ENCODE results near the gene ZNF394. TPM values are rescaled to one million over a fixed set of nuclear protein-coding genes. Genes with fewer than 3 reads are reported as not detected.

ZNF394 gene
- total RNA-seq, 2 experiments from 2014 or later, result 26.8 to 35.3 TPM

- intact Hi-C loops (cut with micrococcal nuclease; ENCODE audit: unreplicated experiment), result loop anchor here (1.0 kb wide), 1 partner anchor 28 kb away; the partner anchor contains the start of gene ZNF789
These were observed 542 bp upstream of the ZNF394 start for GRCh38 chr7:99500637-99501009.

GRCh38 chr7:99499371-99499720 lies 735 bp downstream of the ZNF394 start:
- ChIA-PET POLR2A (interaction anchor here (0.9 to 1.6 kb wide), 2 partner anchors 8 to 26 kb away, joined by 3 read pairs; no protein-coding TSS in a partner anchor), CTCF (ENCODE audit: unreplicated experiment) (no interaction called here)
- Histone ChIP-seq H3K4me1 (ENCODE audit: insufficient read depth, low read length, poor library complexity, severe bottlenecking) (peaks cover 14% of the 10 kb centered on the region), H3K79me2 (ENCODE audit: insufficient read depth, low read depth, low read length) (peaks cover 52% of the 10 kb centered on the region), H2AFZ (ENCODE audit: low read length) (peak overlapping the region; percentile 90; the same call in 1 of the 2 replicates), H3K4me3 (ENCODE audit: low read depth, low read length, poor library complexity, severe bottlenecking) (peak overlapping the region; percentile 90), H3K9me2 (ENCODE audit: insufficient read depth, low read length) (no peaks in the 10 kb centered on the region), H3K4me2 (ENCODE audit: low read length) (peak overlapping the region; percentile 100), H3K9me3 (ENCODE audit: low read length) (peaks cover 6% of the 10 kb centered on the region; the same call in 1 of the 2 replicates), H3K36me3 (ENCODE audit: insufficient read depth, low read length) (peaks cover 46% of the 10 kb centered on the region), H4K20me1 (ENCODE audit: insufficient read depth, low read length) (peaks cover 15% of the 10 kb centered on the region), H3K27ac (ENCODE audit: low read depth, low read length, poor library complexity, severe bottlenecking) (peak overlapping the region; percentile 79)
- intact Hi-C loops (cut with micrococcal nuclease; ENCODE audit: unreplicated experiment), result loop anchor here (5.0 kb wide), 1 partner anchor 122 kb away; no protein-coding TSS in a partner anchor
- no TSS peak for BruUV-seq (replicated peaks)
- TF ChIP-seq EZH2phosphoT487 (IDR thresholded peaks at IDR 0.05; ENCODE audit: borderline replicate concordance, low read depth, low read length) (no peak), CTCF (conservative IDR thresholded peaks at IDR 0.05; ENCODE audit: low read length) (no peak)
- peak; percentile 24 for DNase-seq (ENCODE audit: low spot score)

More at GRCh38 chr7:99500637-99501009, 542 bp upstream of the ZNF394 start:
- no TSS peak for BruUV-seq (replicated peaks)
- Histone ChIP-seq H2AFZ (ENCODE audit: low read length) (peak overlapping the region; percentile 90), H3K4me1 (ENCODE audit: insufficient read depth, low read length, poor library complexity, severe bottlenecking) (peaks cover 15% of the 10 kb centered on the region), H3K79me2 (ENCODE audit: insufficient read depth, low read depth, low read length) (peaks cover 53% of the 10 kb centered on the region), H3K9me2 (ENCODE audit: insufficient read depth, low read length) (no peaks in the 10 kb centered on the region), H3K36me3 (ENCODE audit: insufficient read depth, low read length) (peaks cover 33% of the 10 kb centered on the region), H3K27ac (ENCODE audit: low read depth, low read length, poor library complexity, severe bottlenecking) (peak overlapping the region; percentile 79), H3K4me2 (ENCODE audit: low read length) (peak overlapping the region; percentile 100), H4K20me1 (ENCODE audit: insufficient read depth, low read length) (peaks cover 15% of the 10 kb centered on the region), H3K9me3 (ENCODE audit: low read length) (peaks cover 6% of the 10 kb centered on the region; the same call in 1 of the 2 replicates), H3K4me3 (ENCODE audit: low read depth, low read length, poor library complexity, severe bottlenecking) (peak overlapping the region; percentile 90)
- POLR2A ChIA-PET, result interaction anchor here (0.6 to 1.6 kb wide), 7 partner anchors 8 to 259 kb away, joined by 3 to 7 read pairs (median 3); partner anchors contain the start of genes ATP5MF and ZNF655
- CTCF ChIA-PET (ENCODE audit: unreplicated experiment), result no interaction called here
- no peak for DNase-seq (ENCODE audit: low spot score)
- no peak for TF ChIP-seq CTCF (conservative IDR thresholded peaks at IDR 0.05; ENCODE audit: low read length)

GRCh38 chr7:99498546-99498944 lies 1.5 kb downstream of the ZNF394 start:
- ChIA-PET POLR2A (interaction anchor here (1.2 kb wide), 1 partner anchor 24 kb away, joined by 4 read pairs; no protein-coding TSS in a partner anchor), CTCF (ENCODE audit: unreplicated experiment) (no interaction called here)
- no peak for TF ChIP-seq EZH2phosphoT487 (IDR thresholded peaks at IDR 0.05; ENCODE audit: borderline replicate concordance, low read depth, low read length)
- TF ChIP-seq CTCF (conservative IDR thresholded peaks at IDR 0.05; ENCODE audit: low read length), result no peak
- H3K4me2 ChIP-seq (ENCODE audit: low read length), result peak overlapping the region; percentile 100
- intact Hi-C loops (cut with micrococcal nuclease; ENCODE audit: unreplicated experiment), result loop anchor here (5.0 kb wide), 1 partner anchor 121 kb away; no protein-coding TSS in a partner anchor
- H3K79me2 ChIP-seq (ENCODE audit: insufficient read depth, low read depth, low read length), result peaks cover 52% of the 10 kb centered on the region
- no peak for DNase-seq (ENCODE audit: low spot score)
- peak overlapping the region; percentile 90 for H3K4me3 ChIP-seq (ENCODE audit: low read depth, low read length, poor library complexity, severe bottlenecking)
- H3K9me2 ChIP-seq (ENCODE audit: insufficient read depth, low read length), result no peaks in the 10 kb centered on the region
- H2AFZ ChIP-seq (ENCODE audit: low read length), result no peak overlapping the region
- no peak overlapping the region for H3K27ac ChIP-seq (ENCODE audit: low read depth, low read length, poor library complexity, severe bottlenecking)
- no TSS peak for BruUV-seq (replicated peaks)
- peaks cover 15% of the 10 kb centered on the region for H4K20me1 ChIP-seq (ENCODE audit: insufficient read depth, low read length)
- H3K4me1 ChIP-seq (ENCODE audit: insufficient read depth, low read length, poor library complexity, severe bottlenecking), result peaks cover 14% of the 10 kb centered on the region
- peaks cover 54% of the 10 kb centered on the region for H3K36me3 ChIP-seq (ENCODE audit: insufficient read depth, low read length)
- peaks cover 6% of the 10 kb centered on the region; the same call in 1 of the 2 replicates for H3K9me3 ChIP-seq (ENCODE audit: low read length)

Data from OCI-LY7 (cell line).